Stimulated activated CD4-positive, alpha-beta T cell treated with anti-CD3 and anti-CD28 coated beads, Interleukin-12 subunit alpha, Interleukin-12 subunit beta, amount 100 ng/mL, for 24 hours (primary cell): Measurements from ENCODE around the gene HECTD3.
"Not testable (repeated sequence)": the region's sequence is repeated elsewhere in the genome, so short reads cannot be mapped to it uniquely, and the experiment has no call there.

Experiments used
- DNase-seq, 2 experiments: peaks; one replicate each; pipeline ENCODE4 v3.0.0-alpha.2; 2020; ENCODE audit warnings: low read depth in 2 of 2

HECTD3 gene

DNA sequence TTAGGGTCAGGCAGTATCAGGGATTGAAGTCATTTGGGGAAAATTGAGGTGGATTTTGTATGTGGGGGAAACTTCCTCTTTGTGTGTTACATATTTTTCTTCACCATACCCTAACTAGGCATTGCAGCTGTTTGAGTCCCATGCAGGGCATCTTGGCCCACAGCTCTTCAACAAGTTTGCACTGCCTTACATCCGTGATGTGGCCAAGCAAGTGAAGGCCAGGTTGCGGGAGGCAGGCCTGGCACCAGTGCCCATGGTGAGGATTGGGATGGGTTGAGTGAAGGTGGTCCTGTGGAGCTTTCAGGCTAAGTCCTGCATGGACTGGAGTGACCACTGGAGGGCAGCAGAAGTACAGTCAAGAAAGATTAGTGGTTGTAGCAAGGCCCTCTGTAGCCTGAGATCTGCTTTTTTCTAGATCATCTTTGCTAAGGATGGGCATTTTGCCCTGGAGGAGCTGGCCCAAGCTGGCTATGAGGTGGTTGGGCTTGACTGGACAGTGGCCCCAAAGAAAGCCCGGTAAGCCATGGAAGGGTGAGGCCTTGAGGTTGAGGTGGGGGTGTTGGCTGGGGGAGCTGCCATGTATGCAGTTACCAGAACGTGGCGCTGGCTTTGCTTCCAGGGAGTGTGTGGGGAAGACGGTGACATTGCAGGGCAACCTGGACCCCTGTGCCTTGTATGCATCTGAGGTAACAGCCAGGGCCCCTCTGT, 3.4 kb upstream of the HECTD3 start:
- peak; percentile 51 to 75 for DNase-seq

- DNase-seq = no peak
Measured at GRCh38 chr1:45013551-45014209, 2.6 kb upstream of the HECTD3 start.

DNA sequence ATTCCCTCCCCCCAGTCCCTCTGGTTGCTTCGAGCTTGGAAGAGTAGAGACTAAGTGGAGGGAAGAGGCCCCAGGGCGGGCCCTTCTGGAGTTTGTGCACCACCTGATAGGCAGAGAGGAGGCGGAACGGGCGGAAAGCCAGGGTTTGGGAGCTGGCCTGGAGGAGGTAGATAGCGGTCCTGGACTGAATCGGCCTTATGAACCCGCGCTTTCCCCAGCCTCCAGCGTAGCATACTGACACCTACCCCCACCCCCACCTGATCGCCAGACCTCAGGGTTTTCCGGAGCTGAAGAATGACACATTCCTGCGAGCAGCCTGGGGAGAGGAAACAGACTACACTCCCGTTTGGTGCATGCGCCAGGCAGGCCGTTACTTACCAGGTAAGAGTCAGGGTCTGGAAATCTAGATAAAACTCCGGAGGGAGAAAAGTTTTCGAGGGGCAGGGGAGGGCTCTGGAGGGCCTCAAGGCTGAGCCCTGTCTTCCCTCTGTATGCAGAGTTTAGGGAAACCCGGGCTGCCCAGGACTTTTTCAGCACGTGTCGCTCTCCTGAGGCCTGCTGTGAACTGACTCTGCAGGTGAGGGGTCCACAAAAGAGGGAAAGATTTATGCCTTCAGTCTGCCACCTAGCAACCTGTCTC, 1.6 kb upstream of the HECTD3 start:
- peak; percentile 8 to 47 for DNase-seq

DNA sequence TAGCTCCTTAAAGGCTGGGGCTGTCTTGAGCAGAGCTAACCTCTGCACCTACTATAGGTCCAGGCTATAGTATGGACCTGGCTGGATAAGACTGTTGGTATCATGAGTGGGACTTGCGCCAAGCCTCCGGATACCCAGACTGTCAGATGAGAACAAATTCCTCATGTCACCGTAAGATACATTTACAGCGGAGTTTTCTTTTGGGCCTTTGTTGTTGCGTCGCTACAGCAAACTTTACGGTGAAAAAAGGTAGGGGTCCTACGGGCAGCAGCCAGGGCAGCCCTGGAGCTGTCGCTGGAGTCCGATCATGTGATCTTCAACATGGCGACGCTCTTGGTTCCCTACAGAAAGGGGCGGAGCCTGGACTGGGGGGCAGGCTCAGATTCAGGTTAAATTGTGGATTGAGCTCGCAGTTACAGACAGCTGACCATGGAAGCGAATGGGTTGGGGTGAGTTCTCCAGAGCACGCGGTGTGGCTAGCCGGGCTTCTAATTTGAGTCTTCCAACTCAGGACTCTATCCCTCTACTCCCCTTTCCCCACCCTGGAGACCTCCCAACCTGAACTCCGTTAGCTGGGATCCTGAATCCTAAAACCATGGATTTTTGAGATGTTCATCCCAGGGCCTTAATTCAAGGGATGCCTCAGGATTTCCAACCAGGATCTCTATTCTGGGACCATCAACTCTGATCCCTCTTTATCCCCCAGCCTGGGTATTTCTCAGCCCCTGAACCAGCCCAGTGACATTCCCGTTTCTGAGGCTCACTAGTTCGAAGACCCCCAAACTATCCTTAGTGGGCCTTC, 914 bp upstream of the HECTD3 start, which contains the start of gene UROD:
TSS of gene UROD (plus strand) at position 418 of the 802 bp plus-strand sequence. CDS start at position 430, 12 bp downstream.
- peak; percentile 74 to 93 for DNase-seq

GRCh38 chr1:45009956-45010854, 919 bp downstream of the HECTD3 start:
- peak in 1 of 2 experiments; percentile 20 for DNase-seq

- DNase-seq = no peak
Measured at GRCh38 chr1:45009296-45009865, 1.7 kb downstream of the HECTD3 start.

GRCh38 chr1:45008516-45008915, 2.6 kb downstream of the HECTD3 start:
- DNase-seq = no peak

DNA sequence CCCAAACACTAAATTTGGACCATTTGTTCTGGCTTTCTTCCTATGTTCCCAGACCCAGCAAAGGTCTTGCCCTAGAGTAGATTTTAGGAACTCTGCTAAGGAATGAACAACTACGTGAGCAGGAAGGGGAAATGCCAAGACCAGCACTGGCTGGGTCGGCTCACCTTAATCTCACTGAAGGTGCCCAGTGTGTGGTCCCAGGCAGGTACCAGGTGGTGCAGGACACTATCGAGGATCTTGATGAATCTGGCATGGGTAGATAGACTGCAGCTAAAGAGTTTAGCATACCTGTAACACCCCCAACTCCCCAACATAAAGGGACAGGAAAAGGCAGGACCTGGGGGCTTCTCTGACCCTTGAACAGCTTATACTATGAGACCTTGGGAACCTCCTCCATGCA, 3.0 kb downstream of the HECTD3 start:
- DNase-seq = no peak

DNA sequence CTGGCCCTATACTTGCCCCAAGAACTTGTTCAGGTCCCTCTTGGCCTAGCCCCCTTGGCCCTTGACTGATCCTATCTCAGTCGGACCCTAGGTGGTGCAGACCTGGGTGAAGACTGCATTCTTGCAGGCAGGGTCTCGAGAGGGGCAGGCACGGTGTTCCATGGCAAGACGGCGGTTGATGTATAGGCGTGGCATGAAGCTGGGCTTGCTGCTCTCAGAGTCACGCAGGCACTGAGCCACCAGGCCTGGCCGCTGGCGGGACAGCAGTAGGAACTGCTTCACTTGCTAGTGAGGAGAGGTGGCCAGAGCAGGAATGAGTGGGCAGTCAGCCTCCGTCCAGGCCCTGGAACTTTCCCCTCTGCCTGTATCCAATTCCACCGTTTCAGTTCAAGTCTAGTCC, 3.8 kb downstream of the HECTD3 start:
- no peak for DNase-seq

- DNase-seq = no peak
Measured at GRCh38 chr1:45005761-45006160, 5.4 kb downstream of the HECTD3 start.

DNA sequence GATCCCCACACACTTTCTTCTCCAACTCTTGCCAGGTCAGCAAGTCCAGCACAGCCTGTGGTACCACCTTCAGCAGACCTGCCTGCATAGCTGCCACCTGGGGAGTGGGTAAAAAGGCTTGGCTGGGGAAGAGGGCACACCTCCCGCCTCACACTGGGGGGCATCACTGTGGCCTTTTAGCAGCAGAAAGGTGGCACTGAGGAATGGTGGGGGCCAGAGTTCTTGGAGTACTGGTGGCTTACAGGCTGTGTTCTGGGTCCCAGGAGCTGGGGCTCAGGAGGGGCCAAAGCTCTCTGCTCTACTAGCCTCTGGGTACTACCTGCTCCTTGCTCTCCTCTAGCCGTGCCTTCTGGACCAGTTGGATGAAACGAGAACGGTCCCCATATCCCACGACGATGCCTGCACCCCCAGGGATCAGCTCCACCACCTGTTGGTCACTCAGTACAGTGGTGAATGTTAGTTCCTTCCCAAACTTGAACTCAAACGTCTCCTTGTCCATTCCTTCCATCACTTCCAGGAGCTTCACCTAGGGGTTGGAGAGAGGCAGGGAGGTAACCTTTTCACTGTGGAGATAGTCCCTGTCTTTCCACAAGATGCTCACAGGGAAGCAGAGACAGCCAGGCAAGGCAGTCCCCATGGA, 6.7 kb downstream of the HECTD3 start:
- DNase-seq = no peak

- no peak for DNase-seq
Measured at GRCh38 chr1:45003741-45004140, 7.4 kb downstream of the HECTD3 start.

DNA sequence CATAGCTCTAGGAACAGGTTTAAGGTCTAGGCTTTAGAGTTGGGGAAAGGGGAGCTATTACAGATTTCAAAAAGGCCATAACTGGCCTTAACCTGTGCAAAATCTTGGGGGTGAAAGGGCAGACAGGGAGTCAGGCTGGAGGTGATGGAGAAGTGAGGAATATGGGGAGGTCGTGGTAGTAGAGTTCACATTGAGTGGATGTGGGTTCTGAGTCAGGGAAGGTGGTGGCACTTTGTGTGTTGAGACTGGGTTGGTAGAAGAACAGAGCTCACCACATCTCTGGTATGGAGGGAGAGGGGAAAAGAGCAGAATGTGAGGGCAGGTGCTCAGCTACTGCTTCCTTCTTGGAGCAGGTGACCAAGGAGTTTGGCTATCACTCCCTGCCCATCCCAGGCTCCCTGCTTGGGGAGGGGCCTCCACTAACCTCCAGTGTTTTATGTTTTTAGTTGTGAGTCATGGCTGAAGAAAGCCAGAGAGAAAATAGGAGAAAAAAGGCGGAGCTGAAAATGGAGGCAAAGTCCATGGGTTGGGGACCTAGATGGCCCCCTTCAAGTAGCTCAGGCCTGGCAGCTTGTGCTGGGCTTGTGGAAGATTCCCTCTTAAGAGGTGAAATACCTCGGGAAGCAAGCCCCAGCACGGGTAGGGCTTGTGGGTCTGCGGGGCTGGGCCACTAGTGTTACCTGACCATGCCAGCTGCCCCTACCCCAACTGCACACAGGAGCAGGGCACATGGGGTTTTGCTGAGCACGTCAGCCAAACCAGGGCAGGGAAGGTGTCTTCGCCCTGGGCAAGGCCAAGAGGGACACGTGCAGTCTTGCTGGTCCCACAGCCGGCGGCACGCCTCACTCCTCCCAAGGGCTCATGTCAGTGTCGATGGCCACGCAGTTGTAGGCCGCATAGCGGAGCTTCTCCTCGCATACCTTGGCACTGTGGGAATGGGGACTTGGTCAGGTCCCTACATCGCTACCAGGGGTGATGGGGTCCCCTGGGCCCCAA, 8.2 kb downstream of the HECTD3 start:
- no peak for DNase-seq

DNA sequence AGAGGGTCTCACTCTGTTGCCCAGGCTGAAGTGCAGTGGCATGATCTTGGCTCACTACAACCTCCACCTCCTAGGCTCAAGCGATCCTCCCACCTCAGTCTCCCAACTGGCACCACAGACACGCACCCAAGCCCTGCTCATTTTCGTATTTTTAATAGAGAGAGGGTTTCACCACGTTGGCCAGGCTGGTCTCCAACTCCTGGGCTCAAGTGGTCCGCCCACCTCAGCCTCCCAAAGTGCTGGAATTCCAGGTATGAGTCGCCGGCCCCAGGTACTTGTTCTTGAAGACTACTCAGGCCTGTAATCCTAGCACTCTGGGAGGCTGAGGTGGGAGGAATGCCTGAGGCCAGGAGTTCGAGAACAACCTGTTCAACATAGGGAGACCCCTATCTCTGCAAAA, 9.5 kb downstream of the HECTD3 start:
- DNase-seq = not testable (repeated sequence)

GRCh38 chr1:45001011-45001481, 10.1 kb downstream of the HECTD3 start:
- no peak for DNase-seq

GRCh38 chr1:44999232-44999631, 11.9 kb downstream of the HECTD3 start:
- DNase-seq = no peak

GRCh38 chr1:44995467-44996238, 15.5 kb downstream of the HECTD3 start:
- DNase-seq = no peak

GRCh38 chr1:44994309-44994898, 16.7 kb downstream of the HECTD3 start:
- DNase-seq = no peak
